Hepatocyte (in vitro differentiated cells): ENCODE data around the gene RAB22A. TPM values are rescaled to one million over a fixed set of nuclear protein-coding genes. Genes with fewer than 3 reads are reported as not detected.

Experiments
- DNase-seq: peaks from one replicate; pipeline ENCODE4 v3.0.0-alpha.2; 2016; ENCODE audit warnings: low spot score
- H2AFZ ChIP-seq: fragments of 200-600 bp; sonication (generic); 2 replicates; pipeline ENCODE4 v1.6.0; 2016; ENCODE audit warnings: antibody characterized with exemption, mild to moderate bottlenecking
- H3K27ac ChIP-seq: fragments of 200-600 bp; sonication (generic); 2 replicates; pipeline ENCODE4 v1.5.1; 2016; ENCODE audit warnings: mild to moderate bottlenecking
- H3K27me3 ChIP-seq: fragments of 200-600 bp; sonication (generic); 2 replicates; pipeline ENCODE4 v1.6.1; 2016
- H3K36me3 ChIP-seq: fragments of 200-600 bp; sonication (generic); replicated peaks from 2 replicates; pipeline ENCODE4 v1.5.1; 2016; ENCODE audit warnings: low read depth; ENCODE audit not compliant: insufficient read depth
- H3K4me1 ChIP-seq: fragments of 200-600 bp; sonication (generic); 2 replicates; pipeline ENCODE4 v1.5.1; 2016; ENCODE audit warnings: mild to moderate bottlenecking, moderate library complexity; ENCODE audit not compliant: insufficient read depth
- H3K4me2 ChIP-seq: fragments of 200-600 bp; sonication (generic); 2 replicates; pipeline ENCODE4 v1.6.0; 2016
- H3K4me3 ChIP-seq: fragments of 200-600 bp; sonication (generic); 2 replicates; pipeline ENCODE4 v1.5.1; 2016; ENCODE audit warnings: mild to moderate bottlenecking
- H3K79me2 ChIP-seq: fragments of 200-600 bp; sonication (generic); 2 replicates; pipeline ENCODE4 v1.6.0; 2017; ENCODE audit warnings: mild to moderate bottlenecking
- H3K9me2 ChIP-seq: fragments of 200-600 bp; sonication (generic); replicated peaks from 2 replicates; pipeline ENCODE4 v1.6.0; 2017; ENCODE audit warnings: mild to moderate bottlenecking; ENCODE audit not compliant: insufficient read depth
- H3K9me3 ChIP-seq: fragments of 200-600 bp; sonication (generic); 2 replicates; pipeline ENCODE4 v1.5.1; 2016; ENCODE audit warnings: low read depth, mild to moderate bottlenecking
- H4K20me1 ChIP-seq: fragments of 200-600 bp; sonication (generic); 2 replicates; pipeline ENCODE4 v1.6.0; 2016; ENCODE audit warnings: mild to moderate bottlenecking; ENCODE audit not compliant: insufficient read depth, poor library complexity, severe bottlenecking
- EZH2 ChIP-seq: fragments of 200-600 bp; sonication (generic); IDR thresholded peaks from 2 replicates; pipeline ENCODE4 v1.6.1; 2016; ENCODE audit warnings: antibody characterized with exemption, mild to moderate bottlenecking, borderline replicate concordance
- EZH2phosphoT487 ChIP-seq: fragments of 200-600 bp; sonication (generic); IDR thresholded peaks from one replicate; pipeline ENCODE4 v1.6.1; 2018; ENCODE audit warnings: antibody characterized with exemption, mild to moderate bottlenecking, low read depth, moderate library complexity; ENCODE audit not compliant: unreplicated experiment, severe bottlenecking
- WGBS: methylation state at CpG from one replicate; pipeline ENCODE4 v1.1.6; 2016; ENCODE audit warnings: low lambda C conversion rate; ENCODE audit errors: missing lambda C conversion rate; 5-methylcytosine and 5-hydroxymethylcytosine counted together
- polyA plus RNA-seq: library from polyadenylated mRNA; unstranded; fragments of >200 nt; fragmentation: Nextera tagmentation; extraction: Ambion mirVana; gene quantifications from 2 replicates; pipeline ENCODE4 v1.2.1, GENCODE V29; 2016
- total RNA-seq: library from RNA; depleted of rRNA; stranded (reverse); fragments of >200 nt; gene quantifications from 2 replicates; pipeline ENCODE4 v1.2.3, GENCODE V29; 2014
- TF ChIP-seq, protein P1 (sequence below): fragments of 200-600 bp; sonication (generic); IDR thresholded peaks from 2 replicates; pipeline ENCODE4 v1.5.1; 2016; ENCODE audit warnings: antibody characterized with exemption, mild to moderate bottlenecking; ENCODE audit not compliant: poor library complexity

The RAB22A gene
- total and polyA plus RNA-seq, 2 experiments from 2014 or later, result 18.4 to 26.9 TPM

DNA sequence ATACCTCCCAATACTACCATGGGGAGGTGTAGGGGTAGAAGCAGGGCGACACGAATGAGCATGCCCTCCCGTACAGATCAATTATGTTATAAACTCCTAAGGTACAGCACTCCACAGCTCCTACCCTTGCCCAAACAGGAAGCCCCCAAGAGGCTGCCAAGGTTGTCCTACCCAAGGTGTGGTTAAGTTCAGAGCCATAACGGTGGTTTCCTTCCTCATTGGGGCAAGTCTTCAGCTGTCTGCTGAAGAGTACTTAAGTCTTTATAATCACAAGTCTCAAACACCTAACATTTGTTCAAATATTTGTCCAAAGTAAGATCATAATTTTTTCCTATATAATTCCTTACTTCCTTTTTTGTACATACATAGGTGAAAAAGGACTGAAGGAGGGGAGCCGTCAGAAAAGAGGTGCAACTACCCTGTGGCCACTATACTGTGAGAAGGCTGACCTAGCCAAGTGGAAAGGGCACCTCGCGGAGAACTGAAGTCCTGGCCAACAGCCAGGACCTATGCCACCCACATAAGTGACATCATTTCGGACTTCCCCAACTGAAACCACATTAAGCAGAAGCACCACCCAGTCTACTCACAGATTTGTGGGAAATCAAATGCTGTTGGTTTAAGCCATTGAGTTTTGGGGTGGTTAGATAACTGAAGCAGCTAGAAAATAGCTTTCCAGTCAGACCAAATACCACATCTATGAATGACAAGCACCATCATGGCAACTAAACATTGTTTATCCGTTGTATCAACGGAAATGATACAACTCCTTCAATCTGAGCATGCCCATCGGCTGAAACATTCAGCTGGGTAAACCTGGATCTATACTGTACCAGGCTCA, 2.9 kb upstream of the RAB22A start:
- H4K20me1 ChIP-seq, result peaks cover 11% of the 10 kb centered on the region
- H3K27me3 ChIP-seq, result no peaks in the 10 kb centered on the region
- no peak overlapping the region for H3K4me2 ChIP-seq
- TF ChIP-seq EZH2 (no peak), EZH2phosphoT487 (no peak)
- TF ChIP-seq, protein P1, sequence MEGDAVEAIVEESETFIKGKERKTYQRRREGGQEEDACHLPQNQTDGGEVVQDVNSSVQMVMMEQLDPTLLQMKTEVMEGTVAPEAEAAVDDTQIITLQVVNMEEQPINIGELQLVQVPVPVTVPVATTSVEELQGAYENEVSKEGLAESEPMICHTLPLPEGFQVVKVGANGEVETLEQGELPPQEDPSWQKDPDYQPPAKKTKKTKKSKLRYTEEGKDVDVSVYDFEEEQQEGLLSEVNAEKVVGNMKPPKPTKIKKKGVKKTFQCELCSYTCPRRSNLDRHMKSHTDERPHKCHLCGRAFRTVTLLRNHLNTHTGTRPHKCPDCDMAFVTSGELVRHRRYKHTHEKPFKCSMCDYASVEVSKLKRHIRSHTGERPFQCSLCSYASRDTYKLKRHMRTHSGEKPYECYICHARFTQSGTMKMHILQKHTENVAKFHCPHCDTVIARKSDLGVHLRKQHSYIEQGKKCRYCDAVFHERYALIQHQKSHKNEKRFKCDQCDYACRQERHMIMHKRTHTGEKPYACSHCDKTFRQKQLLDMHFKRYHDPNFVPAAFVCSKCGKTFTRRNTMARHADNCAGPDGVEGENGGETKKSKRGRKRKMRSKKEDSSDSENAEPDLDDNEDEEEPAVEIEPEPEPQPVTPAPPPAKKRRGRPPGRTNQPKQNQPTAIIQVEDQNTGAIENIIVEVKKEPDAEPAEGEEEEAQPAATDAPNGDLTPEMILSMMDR, result no peak
- WGBS, result 91% methylated on average over 11 of the region's 11 CpGs
- H3K9me3 ChIP-seq, result no peaks in the 10 kb centered on the region
- no peak overlapping the region for H3K4me3 ChIP-seq
- H3K36me3 ChIP-seq, result no peaks in the 10 kb centered on the region
- H3K9me2 ChIP-seq, result no peaks in the 10 kb centered on the region
- H2AFZ ChIP-seq, result no peak overlapping the region
- peaks cover 20% of the 10 kb centered on the region for H3K79me2 ChIP-seq
- peak; percentile 18 for DNase-seq
- no peak overlapping the region for H3K27ac ChIP-seq
- peaks cover 12% of the 10 kb centered on the region for H3K4me1 ChIP-seq

DNA sequence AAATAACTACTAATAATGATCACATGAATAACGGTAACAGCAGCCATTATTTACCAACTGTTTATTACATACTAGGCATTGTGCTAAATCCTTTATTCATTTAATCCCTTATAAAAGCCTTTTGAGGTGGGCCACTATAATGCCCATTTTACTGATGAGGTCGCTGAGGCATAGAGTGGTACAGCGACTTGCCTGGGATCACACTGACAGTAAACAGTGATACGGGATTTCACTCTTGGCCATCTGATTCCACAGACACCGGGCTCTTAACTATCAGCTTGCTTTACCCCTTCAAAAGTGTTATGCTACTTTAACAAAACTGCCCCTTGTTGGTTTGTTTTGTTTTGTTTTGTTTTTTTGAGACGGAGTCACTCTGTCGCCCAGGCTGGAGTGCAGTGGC, 2.2 kb upstream of the RAB22A start:
- Histone ChIP-seq H2AFZ (no peak overlapping the region), H3K27ac (no peak overlapping the region), H3K4me3 (no peak overlapping the region), H3K27me3 (no peaks in the 10 kb centered on the region), H3K4me2 (no peak overlapping the region), H4K20me1 (peaks cover 11% of the 10 kb centered on the region), H3K36me3 (no peaks in the 10 kb centered on the region), H3K4me1 (peaks cover 12% of the 10 kb centered on the region), H3K9me2 (no peaks in the 10 kb centered on the region), H3K79me2 (peaks cover 26% of the 10 kb centered on the region), H3K9me3 (no peaks in the 10 kb centered on the region)
- TF ChIP-seq, protein P1, result no peak
- TF ChIP-seq EZH2, result no peak
- no peak for TF ChIP-seq EZH2phosphoT487
- no peak for DNase-seq
- WGBS, result 97% methylated on average over 7 of the region's 7 CpGs

DNA sequence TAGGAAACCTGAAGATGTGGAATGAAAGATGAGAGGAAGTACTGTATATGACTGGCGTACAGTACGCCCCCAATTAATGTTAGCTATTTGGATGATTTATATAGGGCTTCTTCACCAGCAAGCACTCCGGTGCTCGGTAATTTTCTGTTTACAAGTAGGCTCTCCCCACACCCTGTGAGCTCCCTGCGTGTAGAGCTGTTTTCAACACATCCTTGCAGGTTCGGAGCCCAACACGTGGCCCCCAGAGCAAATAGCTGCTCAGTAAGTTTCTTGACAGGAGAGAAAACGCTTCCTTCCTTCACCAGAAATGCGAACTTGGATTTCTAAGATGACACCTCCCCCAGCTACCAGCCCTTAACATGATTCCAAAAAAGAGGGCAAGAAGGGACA, 1.2 kb upstream of the RAB22A start:
- H3K9me3 ChIP-seq, result no peaks in the 10 kb centered on the region
- H3K4me3 ChIP-seq, result no peak overlapping the region
- DNase-seq, result no peak
- TF ChIP-seq EZH2 (no peak), EZH2phosphoT487 (no peak)
- TF ChIP-seq, protein P1, result no peak
- H3K4me2 ChIP-seq, result peak overlapping the region; percentile 74
- no peak overlapping the region for H3K27ac ChIP-seq
- peak overlapping the region; percentile 75 for H2AFZ ChIP-seq
- no peaks in the 10 kb centered on the region for H3K9me2 ChIP-seq
- peaks cover 11% of the 10 kb centered on the region for H4K20me1 ChIP-seq
- no peaks in the 10 kb centered on the region for H3K27me3 ChIP-seq
- peaks cover 12% of the 10 kb centered on the region for H3K4me1 ChIP-seq
- 80% methylated on average over 9 of the region's 9 CpGs for WGBS
- H3K36me3 ChIP-seq, result no peaks in the 10 kb centered on the region
- H3K79me2 ChIP-seq, result peaks cover 34% of the 10 kb centered on the region
